Hepatocyte (in vitro differentiated cells): ENCODE data around the gene CRK.

ENCODE experiments used
- EZH2 ChIP-seq: fragments of 200-600 bp; sonication (generic); IDR thresholded peaks from 2 replicates; pipeline ENCODE4 v1.6.1; 2016; ENCODE audit warnings: antibody characterized with exemption, mild to moderate bottlenecking, borderline replicate concordance
- EZH2phosphoT487 ChIP-seq: fragments of 200-600 bp; sonication (generic); IDR thresholded peaks from one replicate; pipeline ENCODE4 v1.6.1; 2018; ENCODE audit warnings: antibody characterized with exemption, mild to moderate bottlenecking, low read depth, moderate library complexity; ENCODE audit not compliant: unreplicated experiment, severe bottlenecking
- TF ChIP-seq, protein P1 (sequence below): fragments of 200-600 bp; sonication (generic); IDR thresholded peaks from 2 replicates; pipeline ENCODE4 v1.5.1; 2016; ENCODE audit warnings: antibody characterized with exemption, mild to moderate bottlenecking; ENCODE audit not compliant: poor library complexity

DNA sequence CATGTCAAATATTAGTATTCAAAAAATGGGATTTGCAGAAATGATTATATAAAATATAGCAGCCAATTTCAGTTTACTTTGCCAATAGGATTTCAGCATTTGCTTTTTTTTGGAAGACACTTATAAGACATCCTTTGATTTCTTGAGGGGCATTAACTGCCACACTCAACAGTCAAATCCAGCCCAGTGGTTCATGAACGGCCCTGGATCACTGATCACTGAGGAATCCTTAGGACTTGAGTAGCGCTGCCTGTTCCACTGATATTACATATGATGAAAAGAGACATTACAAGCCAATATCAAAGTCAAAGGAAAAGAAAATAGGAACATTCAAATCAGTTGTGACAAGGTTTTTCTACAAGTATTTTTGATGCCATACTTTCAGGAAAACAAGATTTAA lies 35.1 kb downstream of the CRK start:
- TF ChIP-seq, protein P1, sequence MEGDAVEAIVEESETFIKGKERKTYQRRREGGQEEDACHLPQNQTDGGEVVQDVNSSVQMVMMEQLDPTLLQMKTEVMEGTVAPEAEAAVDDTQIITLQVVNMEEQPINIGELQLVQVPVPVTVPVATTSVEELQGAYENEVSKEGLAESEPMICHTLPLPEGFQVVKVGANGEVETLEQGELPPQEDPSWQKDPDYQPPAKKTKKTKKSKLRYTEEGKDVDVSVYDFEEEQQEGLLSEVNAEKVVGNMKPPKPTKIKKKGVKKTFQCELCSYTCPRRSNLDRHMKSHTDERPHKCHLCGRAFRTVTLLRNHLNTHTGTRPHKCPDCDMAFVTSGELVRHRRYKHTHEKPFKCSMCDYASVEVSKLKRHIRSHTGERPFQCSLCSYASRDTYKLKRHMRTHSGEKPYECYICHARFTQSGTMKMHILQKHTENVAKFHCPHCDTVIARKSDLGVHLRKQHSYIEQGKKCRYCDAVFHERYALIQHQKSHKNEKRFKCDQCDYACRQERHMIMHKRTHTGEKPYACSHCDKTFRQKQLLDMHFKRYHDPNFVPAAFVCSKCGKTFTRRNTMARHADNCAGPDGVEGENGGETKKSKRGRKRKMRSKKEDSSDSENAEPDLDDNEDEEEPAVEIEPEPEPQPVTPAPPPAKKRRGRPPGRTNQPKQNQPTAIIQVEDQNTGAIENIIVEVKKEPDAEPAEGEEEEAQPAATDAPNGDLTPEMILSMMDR: no peak
- TF ChIP-seq EZH2 (no peak), EZH2phosphoT487 (no peak)
